Endometrial microvascular endothelial cells (primary cell): ENCODE results near the gene PCDHGA3. TPM values are rescaled to one million over a fixed set of nuclear protein-coding genes. Genes with fewer than 3 reads are reported as not detected.
"Not testable (repeated sequence)": the region's sequence is repeated elsewhere in the genome, so short reads cannot be mapped to it uniquely, and the experiment has no call there.

Experiments used
- in situ Hi-C: cut with HindIII; loops from 2 replicates; pipeline ENCODE4 v1.10.0; 2017; ENCODE audit warnings: low sequenced_read_pairs, low pct_unique_long_range_greater_than_20kb; ENCODE audit errors: inconsistent ontology term
- total RNA-seq: library from RNA; depleted of rRNA; stranded (reverse); fragments of >200 nt; gene quantifications from one replicate; pipeline ENCODE4 v1.2.3, GENCODE V29; 2015; ENCODE audit errors: inconsistent ontology term

PCDHGA3 gene
- total RNA-seq: 1.3 TPM

- in situ Hi-C loops: no loop called here
These were observed at the start of gene PCDHGA3 for GRCh38 chr5:141343242-141343952. Gene PCDHGA3, plus strand, starts transcription at chr5:141343829. Its CDS starts 205 bp downstream, at chr5:141344034.

DNA sequence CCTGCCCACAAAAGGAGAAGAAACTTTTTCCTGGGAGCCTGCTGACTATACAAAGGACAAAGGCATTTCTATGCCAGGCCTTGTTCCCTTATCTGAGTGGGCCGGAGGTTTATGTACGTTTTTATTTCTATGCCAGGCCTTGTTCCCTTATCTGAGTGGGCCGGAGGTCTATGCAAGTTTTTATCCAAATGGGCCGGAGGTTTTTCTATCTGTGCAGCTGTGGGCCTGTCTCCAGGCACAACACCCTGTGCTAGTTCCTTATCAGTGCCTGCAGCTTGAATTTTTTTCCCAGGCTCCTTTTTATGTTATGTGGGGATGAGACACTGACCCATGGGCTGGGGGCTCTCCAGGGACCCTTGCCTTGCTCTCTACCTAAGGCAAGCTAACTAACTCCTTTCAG, 45.3 kb upstream of the PCDHGA3 start:
- in situ Hi-C loops: no loop called here

DNA sequence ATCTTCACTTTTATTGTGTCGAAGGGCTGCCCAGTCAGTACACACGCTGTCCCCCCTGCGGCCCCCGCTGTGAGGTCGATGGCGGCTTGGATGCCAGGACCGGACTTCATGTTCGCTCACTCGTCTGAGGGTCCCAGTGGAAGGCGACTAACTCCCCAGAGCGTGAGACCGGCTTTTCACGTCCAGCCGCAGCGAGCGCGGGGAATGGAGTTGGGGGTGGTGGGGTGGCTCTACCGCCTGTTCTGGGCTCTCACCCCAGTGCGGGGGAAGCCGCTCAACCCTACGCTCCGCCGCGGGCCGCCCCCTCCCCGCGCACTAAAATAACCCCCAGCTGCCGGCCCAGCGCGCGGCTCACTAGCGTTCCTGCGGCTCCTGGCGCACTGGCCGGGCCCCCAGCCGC, 39.9 kb upstream of the PCDHGA3 start, which contains the start of gene SLC25A2:
SLC25A2 (minus strand) TSS at position 294 of the 400 bp plus-strand sequence; CDS start at position 110, 184 bp downstream.
- in situ Hi-C loops: no loop called here

DNA sequence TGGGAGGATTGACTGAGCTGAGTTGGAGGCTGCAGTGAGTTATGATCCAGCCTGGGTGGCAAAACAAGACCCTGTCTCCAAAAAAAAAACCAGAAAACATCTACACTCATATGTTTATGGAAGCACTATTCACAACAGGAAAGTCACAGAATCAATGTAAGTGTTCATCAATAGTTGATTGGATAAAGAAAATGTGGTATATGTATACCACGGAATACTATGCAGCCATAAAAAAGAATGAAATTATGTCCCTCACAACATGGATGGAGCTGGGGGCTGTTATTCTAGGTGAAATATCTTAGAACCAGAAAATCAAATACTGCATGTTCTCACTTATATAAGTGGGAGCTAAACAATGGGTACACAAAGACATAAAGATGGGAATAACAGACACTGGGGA, 37.0 kb upstream of the PCDHGA3 start:
- in situ Hi-C loops: no loop called here

- in situ Hi-C loops: no loop called here
These were observed 29.9 kb upstream of the PCDHGA3 start for GRCh38 chr5:141313711-141314110.

DNA sequence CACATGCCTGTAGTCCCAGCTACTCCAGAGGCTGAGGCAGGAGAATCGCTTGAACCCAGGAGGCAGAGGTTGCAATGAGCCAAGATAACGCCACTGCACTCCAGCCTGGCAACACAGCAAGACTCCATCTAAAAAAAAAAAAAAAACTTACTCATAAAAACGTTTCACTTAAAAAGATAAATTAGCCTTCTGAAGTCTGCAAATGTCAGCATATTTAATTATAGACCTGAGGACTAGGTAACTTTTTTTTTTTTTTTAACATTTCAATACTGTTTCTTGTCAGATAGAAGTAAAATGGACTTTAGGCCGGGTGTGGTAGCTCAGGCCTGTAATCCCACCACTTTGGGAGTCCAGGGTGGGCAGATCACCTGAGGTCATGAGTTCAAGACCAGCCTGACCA, 26.7 kb upstream of the PCDHGA3 start:
- in situ Hi-C loops: not testable (repeated sequence)

GRCh38 chr5:141319202-141319601, 24.4 kb upstream of the PCDHGA3 start:
- in situ Hi-C loops: no loop called here

GRCh38 chr5:141319699-141320098, 23.9 kb upstream of the PCDHGA3 start:
- in situ Hi-C loops: no loop called here

GRCh38 chr5:141320225-141321169, 23.1 kb upstream of the PCDHGA3 start, which contains the start of gene TAF7:
Gene TAF7, minus strand, starts transcription at chr5:141320784. Its CDS starts 740 bp downstream, at chr5:141320044.
- in situ Hi-C loops: no loop called here

DNA sequence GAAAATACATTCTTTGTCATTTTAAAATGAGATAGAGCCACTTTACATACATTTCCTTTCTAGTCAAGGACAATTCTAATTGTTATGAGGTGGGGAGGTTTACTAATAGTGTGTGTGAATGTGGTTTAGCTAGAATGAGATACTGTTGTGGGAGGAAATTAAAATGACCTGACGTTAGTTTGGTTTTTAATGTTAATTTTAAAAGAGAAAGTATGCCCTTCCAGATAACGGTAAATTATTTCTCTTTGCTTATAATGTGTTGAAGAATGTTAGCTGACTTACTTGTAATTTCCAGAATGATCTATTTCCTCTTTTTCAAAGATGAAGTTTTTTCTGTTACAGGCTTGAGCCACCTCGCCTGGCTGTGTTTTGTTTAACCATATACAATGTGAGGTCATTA, 21.4 kb upstream of the PCDHGA3 start:
- in situ Hi-C loops: no loop called here

- in situ Hi-C loops: no loop called here
These were observed 17.4 kb upstream of the PCDHGA3 start for GRCh38 chr5:141326088-141326854.

GRCh38 chr5:141328231-141328630, 15.4 kb upstream of the PCDHGA3 start:
- in situ Hi-C loops: no loop called here

DNA sequence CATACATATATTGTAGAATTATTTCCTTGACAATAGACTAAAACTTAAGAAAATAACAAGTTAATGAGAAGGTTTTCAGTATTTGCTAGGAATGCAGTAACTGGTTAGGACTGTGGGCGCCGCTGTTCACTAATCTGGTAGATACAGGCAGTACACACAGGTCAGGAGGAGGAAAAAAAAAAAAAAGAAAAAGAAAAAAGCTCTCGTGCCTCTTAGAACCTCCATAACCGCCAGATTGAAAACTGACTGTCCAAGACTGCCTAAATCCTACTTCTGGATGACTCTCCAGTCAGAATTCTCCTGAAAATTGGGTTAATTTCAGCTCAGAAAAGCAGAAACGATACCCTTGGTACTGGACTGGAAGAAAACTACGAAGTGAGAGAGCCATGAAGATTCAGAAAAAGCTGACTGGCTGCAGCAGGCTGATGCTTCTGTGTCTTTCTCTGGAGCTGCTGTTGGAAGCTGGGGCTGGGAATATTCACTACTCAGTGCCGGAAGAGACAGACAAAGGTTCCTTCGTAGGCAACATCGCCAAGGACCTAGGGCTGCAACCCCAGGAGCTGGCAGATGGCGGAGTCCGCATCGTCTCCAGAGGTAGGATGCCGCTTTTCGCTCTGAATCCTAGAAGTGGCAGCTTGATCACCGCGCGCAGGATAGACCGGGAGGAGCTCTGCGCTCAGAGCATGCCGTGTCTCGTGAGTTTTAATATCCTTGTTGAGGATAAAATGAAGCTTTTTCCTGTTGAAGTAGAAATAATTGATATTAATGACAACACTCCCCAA, 13.1 kb upstream of the PCDHGA3 start, which contains the start of gene PCDHGA1:
PCDHGA1 (plus strand) TSS at position 216 of the 782 bp plus-strand sequence.
- in situ Hi-C loops: no loop called here

- in situ Hi-C loops: not testable (repeated sequence)
These were observed 11.1 kb upstream of the PCDHGA3 start for GRCh38 chr5:141332571-141332970.

DNA sequence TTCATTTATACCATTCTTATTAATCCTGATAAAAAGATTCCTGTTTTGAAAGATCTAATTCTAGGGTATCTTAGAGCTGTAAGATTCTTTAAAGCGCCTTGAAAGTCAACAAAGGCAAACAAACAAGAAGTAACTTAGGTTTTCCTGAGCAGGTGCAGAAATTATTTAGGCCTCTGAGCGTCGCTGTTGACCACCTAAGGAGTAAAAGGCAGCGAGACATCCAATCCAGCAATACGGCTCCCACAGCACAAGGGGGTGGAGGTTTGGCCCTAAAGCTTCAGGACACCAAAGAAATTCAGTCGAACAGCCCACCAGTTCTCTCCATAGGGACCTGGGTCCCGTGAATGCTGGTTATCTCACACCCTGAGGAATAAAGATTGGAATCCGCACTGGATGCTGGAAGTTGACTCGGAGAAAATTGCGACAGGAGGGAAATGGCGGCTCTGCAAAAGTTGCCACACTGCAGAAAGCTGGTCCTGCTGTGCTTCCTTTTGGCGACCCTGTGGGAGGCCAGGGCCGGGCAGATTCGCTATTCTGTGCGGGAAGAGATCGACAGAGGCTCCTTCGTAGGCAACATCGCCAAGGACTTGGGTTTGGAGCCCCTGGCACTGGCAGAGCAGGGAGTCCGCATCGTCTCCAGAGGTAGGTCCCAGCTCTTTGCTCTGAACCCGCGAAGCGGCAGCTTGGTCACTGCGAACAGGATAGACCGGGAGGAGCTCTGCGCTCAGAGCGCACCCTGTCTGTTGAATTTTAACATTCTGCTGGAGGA, 4.9 kb upstream of the PCDHGA3 start, which contains the start of gene PCDHGA2:
PCDHGA2 (plus strand) TSS at position 223 of the 769 bp plus-strand sequence.
- in situ Hi-C loops: no loop called here

DNA sequence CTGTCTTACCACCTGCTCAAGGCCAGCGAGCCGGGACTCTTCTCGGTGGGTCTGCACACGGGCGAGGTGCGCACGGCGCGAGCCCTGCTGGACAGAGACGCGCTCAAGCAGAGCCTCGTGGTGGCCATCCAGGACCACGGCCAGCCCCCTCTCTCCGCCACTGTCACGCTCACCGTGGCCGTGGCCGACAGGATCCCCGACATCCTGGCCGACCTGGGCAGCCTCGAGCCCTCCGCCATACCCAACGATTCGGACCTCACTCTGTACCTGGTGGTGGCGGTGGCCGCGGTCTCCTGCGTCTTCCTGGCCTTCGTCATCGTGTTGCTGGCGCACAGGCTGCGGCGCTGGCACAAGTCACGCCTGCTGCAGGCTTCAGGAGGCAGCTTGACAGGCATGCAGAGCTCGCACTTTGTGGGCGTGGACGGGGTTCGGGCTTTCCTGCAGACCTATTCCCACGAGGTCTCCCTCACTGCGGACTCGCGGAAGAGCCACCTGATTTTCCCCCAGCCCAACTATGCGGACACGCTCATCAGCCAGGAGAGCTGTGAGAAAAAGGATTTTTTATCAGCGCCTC, 2.8 kb upstream of the PCDHGA3 start:
- in situ Hi-C loops: not testable (repeated sequence)

DNA sequence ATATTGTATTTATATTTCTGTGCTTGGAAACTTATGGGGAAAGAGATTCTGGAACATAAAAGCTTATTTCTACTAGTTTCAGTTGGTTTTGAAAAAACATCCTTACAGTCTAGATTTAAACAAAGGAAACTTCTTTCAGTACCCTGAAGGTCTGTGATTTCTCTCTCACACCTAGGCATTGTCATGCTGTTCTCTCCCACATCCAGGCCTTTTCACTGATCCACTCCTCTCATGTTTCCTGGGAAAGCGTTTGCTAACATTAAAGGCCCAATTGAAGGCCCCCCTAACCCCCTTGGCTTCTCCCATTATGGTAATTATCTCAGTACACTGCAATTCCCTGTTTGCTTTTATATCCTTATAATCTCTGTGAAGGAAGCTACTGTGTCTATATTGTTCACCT, 856 bp upstream of the PCDHGA3 start:
- in situ Hi-C loops: no loop called here
